Panc1 (cell line): ENCODE measurements around the gene KIF5B.

Source experiments
- POLR2AphosphoS5 ChIP-seq: IDR thresholded peaks from 2 replicates; pipeline ENCODE4 v1.6.1; 2012; ENCODE audit warnings: mild to moderate bottlenecking, low read depth, low read length, moderate library complexity
- SIN3A ChIP-seq: IDR thresholded peaks from 2 replicates; pipeline ENCODE4 v1.6.1; 2012; ENCODE audit warnings: low read depth, mild to moderate bottlenecking, low read length, moderate library complexity, borderline replicate concordance; ENCODE audit not compliant: insufficient read depth
- TCF7L2 ChIP-seq: IDR thresholded peaks from 2 replicates; pipeline ENCODE4 v1.6.1; 2011; ENCODE audit warnings: mild to moderate bottlenecking, low read depth, low read length, inconsistent platforms
- TF ChIP-seq, protein P1 (sequence below): fragments of 450-650 bp; IDR thresholded peaks from 2 replicates; pipeline ENCODE4 v1.5.1; 2017; ENCODE audit warnings: mild to moderate bottlenecking
- TF ChIP-seq, protein P2 (sequence below), 2 experiments: IDR thresholded peaks; 2 replicates each; pipeline ENCODE4 v1.6.1; 2011 to 2012; ENCODE audit warnings: low read depth in 2 of 2, control low read depth in 1 of 2, low read length in 1 of 2, mild to moderate bottlenecking in 1 of 2, moderate library complexity in 1 of 2; ENCODE audit not compliant: insufficient read depth in 1 of 2

DNA sequence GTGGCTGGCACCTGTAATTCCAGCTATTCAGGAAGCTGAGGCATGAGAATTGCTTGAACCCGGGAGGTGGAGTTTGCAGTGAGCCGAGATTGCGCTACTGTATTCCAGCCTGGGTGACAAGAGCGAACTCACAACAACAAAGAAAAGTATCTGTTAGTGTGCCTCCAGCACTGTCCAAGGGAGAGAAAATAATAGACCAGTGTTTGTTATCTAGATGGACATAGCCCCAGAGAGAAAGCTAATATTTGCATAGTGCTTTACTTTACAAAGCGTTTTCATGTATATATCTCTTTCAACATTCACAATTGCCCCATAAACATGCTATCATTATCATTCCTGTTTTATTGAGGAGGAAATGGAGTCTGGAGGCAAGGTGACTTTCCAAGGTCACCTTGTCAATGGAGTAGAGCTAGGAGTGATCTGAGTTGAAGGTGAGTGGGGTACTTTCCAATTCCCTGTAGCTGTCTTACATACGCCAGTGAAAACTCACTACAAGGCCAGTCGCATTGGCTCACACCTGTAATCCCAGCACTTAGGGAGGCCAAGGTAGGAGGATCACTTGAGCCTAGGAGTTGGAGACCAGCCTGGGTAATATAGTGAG lies 49.7 kb upstream of the KIF5B start:
- TF ChIP-seq POLR2AphosphoS5 (no peak), TCF7L2 (no peak), SIN3A (no peak)
- TF ChIP-seq, protein P1, sequence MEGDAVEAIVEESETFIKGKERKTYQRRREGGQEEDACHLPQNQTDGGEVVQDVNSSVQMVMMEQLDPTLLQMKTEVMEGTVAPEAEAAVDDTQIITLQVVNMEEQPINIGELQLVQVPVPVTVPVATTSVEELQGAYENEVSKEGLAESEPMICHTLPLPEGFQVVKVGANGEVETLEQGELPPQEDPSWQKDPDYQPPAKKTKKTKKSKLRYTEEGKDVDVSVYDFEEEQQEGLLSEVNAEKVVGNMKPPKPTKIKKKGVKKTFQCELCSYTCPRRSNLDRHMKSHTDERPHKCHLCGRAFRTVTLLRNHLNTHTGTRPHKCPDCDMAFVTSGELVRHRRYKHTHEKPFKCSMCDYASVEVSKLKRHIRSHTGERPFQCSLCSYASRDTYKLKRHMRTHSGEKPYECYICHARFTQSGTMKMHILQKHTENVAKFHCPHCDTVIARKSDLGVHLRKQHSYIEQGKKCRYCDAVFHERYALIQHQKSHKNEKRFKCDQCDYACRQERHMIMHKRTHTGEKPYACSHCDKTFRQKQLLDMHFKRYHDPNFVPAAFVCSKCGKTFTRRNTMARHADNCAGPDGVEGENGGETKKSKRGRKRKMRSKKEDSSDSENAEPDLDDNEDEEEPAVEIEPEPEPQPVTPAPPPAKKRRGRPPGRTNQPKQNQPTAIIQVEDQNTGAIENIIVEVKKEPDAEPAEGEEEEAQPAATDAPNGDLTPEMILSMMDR = no peak
- TF ChIP-seq, protein P2, sequence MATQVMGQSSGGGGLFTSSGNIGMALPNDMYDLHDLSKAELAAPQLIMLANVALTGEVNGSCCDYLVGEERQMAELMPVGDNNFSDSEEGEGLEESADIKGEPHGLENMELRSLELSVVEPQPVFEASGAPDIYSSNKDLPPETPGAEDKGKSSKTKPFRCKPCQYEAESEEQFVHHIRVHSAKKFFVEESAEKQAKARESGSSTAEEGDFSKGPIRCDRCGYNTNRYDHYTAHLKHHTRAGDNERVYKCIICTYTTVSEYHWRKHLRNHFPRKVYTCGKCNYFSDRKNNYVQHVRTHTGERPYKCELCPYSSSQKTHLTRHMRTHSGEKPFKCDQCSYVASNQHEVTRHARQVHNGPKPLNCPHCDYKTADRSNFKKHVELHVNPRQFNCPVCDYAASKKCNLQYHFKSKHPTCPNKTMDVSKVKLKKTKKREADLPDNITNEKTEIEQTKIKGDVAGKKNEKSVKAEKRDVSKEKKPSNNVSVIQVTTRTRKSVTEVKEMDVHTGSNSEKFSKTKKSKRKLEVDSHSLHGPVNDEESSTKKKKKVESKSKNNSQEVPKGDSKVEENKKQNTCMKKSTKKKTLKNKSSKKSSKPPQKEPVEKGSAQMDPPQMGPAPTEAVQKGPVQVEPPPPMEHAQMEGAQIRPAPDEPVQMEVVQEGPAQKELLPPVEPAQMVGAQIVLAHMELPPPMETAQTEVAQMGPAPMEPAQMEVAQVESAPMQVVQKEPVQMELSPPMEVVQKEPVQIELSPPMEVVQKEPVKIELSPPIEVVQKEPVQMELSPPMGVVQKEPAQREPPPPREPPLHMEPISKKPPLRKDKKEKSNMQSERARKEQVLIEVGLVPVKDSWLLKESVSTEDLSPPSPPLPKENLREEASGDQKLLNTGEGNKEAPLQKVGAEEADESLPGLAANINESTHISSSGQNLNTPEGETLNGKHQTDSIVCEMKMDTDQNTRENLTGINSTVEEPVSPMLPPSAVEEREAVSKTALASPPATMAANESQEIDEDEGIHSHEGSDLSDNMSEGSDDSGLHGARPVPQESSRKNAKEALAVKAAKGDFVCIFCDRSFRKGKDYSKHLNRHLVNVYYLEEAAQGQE (IDR thresholded peaks at IDR 0.05; ENCODE audit: insufficient read depth in 1 of 2, low read depth in 2 of 2, low read length in 1 of 2) = no peak
